DND-41 (cell line): ENCODE data around the gene OR6K3.

Source experiments
- EZH2 ChIP-seq: IDR thresholded peaks from 3 replicates; pipeline ENCODE4 v1.6.1; 2012; ENCODE audit warnings: borderline replicate concordance, low read depth, mild to moderate bottlenecking, moderate library complexity, low read length, inconsistent platforms; ENCODE audit not compliant: severe bottlenecking
- TF ChIP-seq, protein P1 (sequence below): IDR thresholded peaks from 2 replicates; pipeline ENCODE4 v1.5.1; 2012; ENCODE audit warnings: borderline replicate concordance, low read length, moderate library complexity, mild to moderate bottlenecking; ENCODE audit not compliant: poor library complexity, severe bottlenecking; ENCODE audit errors: extremely low read depth

GRCh38 chr1:158730453-158730852, 9.9 kb upstream of the OR6K3 start:
- TF ChIP-seq, protein P1, sequence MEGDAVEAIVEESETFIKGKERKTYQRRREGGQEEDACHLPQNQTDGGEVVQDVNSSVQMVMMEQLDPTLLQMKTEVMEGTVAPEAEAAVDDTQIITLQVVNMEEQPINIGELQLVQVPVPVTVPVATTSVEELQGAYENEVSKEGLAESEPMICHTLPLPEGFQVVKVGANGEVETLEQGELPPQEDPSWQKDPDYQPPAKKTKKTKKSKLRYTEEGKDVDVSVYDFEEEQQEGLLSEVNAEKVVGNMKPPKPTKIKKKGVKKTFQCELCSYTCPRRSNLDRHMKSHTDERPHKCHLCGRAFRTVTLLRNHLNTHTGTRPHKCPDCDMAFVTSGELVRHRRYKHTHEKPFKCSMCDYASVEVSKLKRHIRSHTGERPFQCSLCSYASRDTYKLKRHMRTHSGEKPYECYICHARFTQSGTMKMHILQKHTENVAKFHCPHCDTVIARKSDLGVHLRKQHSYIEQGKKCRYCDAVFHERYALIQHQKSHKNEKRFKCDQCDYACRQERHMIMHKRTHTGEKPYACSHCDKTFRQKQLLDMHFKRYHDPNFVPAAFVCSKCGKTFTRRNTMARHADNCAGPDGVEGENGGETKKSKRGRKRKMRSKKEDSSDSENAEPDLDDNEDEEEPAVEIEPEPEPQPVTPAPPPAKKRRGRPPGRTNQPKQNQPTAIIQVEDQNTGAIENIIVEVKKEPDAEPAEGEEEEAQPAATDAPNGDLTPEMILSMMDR, result no peak
- no peak for TF ChIP-seq EZH2
